HG02759 (cell line): ENCODE results near the gene FBXW7.

ENCODE experiments used
- ATAC-seq: cut with Tn5 transposase; IDR thresholded peaks from one replicate; pipeline ENCODE4 v1.9.1; 2021; ENCODE audit warnings: mild to moderate bottlenecking, moderate library complexity; ENCODE audit not compliant: unreplicated experiment

The FBXW7 gene

DNA sequence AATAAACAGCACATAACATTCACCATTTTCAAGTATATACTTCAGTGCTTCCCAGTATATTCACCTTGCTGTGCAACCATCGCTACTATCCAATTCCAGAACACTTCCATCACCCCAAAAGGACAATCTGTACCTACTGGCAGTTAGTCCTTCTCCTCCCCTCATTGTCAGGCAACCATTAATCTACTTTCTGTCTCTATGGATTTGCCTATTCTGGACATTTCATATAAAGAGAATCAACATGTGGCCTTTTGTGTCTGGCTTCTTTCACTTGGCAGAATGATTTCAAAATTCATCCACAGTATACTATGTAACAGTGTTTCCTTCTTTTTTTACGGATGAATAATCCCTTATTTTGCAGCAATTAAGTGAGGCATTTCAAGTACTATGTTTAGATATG, 189.4 kb downstream of the FBXW7 start:
- ATAC-seq = no peak

DNA sequence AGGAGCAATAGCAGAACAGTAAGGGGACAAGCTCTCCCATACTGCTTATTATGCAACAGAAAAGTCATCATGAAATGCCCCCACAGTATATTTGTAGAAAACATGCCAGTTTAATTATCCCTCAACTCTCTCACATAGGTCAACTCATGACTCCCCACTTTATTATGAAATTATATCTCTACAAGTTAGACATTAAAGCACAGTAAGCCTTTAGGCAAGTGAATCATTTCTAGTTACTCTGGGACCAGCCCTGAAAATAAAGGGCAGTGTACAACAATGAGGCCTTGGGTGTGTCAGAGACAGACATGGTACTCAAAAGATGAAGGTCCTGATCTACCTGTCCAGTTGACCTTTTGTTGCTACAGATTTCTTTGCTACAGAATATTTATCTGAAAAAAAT, 191.9 kb downstream of the FBXW7 start:
- no peak for ATAC-seq

DNA sequence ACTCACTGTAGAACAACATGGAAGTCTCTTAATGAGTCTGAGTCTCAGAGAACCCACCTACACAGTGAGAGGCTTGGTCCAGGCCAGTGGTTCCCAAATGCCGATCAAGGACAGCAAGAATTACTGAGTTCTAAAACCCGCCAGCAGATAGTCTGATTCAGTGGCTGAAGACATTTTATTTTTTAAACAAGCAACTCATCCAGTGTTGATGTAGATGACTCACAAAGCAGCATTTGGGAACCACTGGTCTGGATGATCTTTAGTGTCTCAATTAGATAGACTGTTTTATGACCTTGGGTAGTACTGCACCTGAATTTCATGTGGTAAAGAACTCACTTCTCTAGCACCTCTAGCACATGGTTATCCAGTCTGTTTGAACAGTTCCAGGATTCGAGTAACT, 193.6 kb downstream of the FBXW7 start:
- no peak for ATAC-seq

DNA sequence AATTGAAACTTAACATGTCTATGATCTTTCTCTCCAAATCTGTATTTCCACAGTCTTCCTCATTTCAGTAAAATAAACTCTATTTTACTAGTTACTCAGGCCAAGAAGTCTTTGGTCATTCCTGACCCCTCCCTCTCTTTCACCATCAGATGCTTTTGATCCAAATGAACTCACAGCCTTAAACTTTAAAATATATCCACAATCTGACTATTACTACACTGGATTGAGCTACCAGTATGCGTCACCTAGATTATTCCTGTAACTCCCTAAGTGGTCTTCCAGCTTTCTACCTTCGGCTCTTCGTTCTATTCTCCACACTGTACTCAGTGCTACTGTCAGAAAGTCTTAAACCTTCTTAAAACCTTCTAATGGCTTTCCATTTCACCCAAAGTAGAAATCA, 195.1 kb downstream of the FBXW7 start:
- no peak for ATAC-seq

DNA sequence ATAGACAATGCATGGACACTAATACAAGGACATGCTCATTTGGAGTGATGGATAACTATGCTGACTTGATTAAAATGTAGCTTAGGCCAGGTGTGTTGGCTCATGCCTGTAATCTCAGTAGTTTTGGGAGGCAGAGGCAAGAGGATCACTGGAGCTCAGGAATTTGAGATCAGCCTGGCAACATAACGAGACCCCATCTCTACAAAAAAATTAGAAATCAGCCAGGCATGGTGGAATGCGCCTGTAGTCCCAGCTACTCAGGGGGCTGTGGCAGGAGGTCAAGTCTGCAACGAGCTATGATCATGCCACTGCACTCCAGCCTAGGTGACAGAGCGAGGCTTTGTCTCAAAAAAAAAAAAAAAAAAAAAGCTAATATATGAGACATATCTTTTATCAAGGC, 196.3 kb downstream of the FBXW7 start:
- no peak for ATAC-seq

DNA sequence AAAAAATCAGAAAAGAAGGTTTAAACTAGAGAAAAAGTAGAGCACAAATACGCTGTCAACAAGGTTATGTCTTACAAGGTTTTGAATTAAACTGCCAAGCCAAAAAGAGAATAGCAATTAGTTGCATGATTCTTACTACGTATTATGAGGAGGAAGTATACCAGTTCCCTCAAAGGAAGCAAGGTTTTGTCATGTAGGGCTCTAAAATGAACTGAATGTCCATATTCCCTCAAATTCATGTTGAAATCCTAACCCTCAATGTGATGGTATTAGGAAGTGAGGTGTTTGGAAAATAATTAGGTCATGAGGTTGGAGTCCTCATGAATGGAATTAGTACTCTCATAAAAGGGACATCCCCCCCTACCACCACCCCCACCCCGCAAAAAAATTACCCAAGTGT, 201.0 kb downstream of the FBXW7 start:
- no peak for ATAC-seq

DNA sequence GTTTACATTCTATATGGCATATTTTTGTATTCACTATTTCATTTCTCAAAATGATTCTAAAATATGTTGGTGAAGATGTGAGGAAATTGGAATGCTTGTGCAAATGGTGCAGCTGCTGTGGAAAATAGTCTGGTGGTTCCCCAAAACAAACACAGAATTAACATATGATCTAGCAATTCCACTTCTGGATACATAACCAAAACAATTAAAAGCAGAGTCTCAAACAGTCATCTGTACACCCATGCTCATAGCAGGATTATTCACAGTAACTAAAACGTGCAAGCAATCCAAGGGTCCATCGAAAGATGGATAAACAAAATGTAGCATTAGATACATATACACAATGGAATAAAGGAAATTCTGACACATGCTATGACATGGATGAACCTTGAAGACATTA, 204.8 kb downstream of the FBXW7 start:
- ATAC-seq = no peak

DNA sequence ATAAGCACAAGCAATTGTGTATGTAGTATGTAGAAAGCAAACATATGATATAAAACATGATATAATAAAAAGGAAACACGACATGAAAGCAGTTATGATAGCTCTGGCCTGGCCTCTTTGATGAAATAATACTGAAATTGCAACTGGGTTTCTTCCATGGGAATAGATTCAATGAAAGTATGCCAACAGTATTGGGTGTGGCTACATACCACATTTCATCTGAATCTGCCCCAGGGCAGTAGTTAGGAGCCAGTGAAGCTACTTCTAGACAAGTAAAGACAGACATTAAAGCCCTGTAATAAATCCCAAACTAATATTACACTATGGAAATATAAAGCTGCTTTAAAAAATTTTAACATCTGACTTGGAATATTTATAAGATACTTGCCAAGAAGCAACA, 207.3 kb downstream of the FBXW7 start:
- no peak for ATAC-seq

DNA sequence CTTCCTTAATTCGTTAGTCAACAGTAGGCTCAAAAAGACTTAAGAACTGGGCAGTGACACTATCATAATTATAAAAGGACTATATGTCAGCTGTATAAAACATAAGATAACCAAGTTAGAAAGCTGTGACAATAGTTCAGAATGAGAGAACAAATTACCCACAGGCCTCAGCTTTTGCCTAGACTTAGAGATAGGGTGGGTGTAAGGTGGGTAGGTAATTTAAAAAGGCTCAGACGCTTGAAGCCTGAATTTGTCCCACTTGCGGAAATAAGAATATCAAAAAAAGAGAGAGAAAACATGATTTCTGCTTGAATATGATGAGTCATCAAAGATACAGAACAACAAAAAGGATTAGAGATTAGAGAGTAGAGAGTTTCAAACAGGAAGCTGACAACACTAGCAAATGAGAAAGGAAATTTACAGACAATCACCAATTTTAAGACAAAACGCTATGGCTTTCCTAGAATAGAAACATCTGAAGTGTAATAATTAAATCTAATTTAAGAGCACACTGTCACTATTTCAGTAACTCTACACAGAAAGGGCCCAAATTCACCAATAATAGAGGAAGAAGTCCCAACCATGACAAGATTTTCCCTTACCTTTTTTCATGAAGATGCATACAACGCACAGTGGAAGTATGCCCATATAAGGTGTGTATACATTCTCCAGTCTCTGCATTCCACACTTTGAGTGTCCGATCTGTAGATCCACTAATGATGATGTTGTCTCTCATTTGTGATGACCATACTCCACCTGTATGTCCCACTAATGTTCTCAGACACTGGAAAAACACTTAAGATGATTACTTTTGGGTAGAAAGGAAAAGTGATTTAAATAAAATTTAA, 208.1 kb downstream of the FBXW7 start:
- ATAC-seq = no peak

DNA sequence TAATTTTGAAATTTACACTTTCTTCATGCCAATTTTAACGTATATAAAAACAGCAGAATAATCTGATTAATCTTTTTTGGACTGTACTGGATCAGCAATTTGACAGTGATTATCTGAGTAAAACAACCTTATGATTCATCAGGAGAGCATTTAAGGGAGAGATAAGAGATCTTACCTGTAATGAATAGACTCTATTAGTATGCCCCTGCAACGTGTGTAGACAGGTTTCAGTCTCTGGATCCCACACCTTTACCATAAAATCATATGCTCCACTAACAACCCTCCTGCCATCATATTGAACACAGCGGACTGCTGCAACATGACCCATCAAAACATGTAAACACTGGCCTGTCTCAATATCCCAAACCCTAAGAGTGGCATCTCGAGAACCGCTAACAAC, 210.1 kb downstream of the FBXW7 start:
- ATAC-seq = no peak

DNA sequence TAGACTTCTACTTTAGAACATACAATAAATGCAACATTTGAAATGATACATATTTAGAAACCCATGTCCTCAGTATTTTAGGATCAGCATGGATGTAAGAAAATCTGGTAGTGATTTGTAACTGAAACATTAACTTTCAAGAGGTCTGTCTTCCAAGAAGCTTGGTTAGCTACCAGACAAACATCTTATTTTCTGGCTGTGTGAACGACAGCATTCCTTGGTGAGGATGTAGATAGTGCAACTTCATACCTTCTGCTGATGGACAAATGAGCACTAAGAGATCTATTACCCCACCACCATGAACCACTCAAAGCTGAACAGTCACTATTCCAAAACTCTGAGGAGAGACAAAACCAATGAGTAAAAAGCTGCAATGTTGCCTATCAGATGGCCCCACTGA, 212.7 kb downstream of the FBXW7 start:
- no peak for ATAC-seq

DNA sequence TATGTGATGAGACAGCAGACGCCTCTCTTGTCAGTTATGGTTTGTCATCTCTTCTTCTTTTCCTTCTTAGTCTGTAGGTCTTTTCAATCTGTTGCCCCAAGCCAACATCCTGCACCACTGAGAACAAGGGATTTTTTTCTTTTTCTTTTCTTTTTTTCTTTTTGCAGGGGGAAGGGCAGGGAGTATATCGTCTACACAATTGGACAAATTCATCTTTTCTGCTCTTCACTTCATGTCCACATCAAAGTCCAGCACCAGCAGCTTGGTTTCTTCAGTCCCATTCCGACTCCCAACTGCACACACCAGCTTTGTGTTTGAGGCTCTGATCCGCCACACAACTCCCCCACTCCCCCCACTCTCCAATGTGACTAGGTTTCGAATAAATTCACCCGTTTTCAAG, 213.2 kb downstream of the FBXW7 start:
- no peak for ATAC-seq

DNA sequence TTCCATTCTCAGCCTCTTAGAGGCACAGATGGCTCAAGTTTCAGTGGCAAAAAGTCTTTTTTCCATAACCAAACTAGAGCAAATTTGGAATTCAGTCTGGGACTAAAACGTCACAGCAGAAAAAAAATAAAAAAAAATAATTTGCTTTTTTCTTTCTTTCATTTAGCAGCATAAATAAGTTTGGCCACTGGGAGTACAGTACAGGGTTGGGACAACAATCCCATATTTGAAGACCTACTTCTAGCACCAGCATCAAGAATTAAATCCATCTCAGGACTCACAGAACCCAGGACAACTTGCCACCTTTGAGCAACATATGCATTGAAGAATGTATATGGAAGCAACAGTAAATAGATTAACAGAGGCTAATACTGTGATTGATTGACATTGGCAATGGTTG, 214.0 kb downstream of the FBXW7 start:
- ATAC-seq = no peak

DNA sequence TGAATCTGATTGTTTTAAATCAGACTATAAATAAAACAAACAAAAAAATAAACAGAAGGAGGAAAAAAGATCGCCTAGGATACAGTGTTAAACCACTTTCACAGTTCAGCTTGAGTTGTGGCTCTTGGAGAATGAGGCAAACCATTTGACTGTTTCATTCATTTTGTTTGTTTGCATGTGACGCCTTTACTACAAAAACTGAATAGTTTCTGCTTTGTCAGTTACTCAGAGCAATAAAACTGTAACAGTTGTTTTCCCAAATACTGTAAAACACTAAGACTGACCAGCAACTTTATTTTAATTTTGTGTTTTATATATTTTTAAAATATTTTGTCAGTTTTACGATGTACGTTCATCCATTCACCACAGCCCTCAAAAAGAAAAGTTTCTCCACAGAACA, 214.5 kb downstream of the FBXW7 start:
- ATAC-seq = no peak

DNA sequence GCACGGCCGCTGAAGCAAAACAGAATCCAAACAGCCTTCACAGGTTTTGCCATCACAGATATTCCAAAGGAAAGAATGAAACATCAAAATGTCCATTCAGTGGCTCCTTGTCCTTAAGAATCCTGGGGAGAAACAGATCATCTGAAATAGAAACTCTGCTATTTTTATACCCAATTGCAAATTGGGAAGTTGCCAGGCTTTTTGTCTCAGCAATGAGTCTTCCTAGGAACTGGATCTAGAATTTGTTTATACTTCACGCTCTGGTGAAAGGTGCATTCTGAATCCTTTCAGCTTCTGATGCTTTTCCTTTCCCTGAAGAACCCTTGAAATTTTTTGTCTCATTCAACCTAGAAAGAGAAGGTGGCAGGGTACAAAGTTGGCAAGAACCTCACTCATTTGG, 218.9 kb downstream of the FBXW7 start:
- ATAC-seq = no peak

DNA sequence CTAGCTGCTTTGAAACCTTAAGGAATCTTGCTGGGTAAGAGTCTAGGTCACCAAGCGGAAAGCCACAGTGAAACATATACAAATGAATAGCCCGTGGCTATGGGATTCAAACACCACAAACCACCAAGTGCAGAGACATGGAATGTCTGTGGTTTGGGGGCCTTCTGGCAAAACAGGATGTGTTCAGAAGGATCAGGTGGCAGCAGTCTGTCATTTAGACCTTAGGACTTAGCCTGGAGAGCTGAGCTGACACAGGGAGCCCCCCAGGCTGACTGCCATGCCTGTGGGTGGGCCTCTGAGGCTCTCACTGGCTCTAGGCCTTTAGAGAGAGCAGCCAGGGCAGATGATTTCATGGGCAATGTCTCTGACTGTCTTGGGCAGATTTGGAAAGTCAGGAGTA, 225.6 kb downstream of the FBXW7 start:
- no peak for ATAC-seq

DNA sequence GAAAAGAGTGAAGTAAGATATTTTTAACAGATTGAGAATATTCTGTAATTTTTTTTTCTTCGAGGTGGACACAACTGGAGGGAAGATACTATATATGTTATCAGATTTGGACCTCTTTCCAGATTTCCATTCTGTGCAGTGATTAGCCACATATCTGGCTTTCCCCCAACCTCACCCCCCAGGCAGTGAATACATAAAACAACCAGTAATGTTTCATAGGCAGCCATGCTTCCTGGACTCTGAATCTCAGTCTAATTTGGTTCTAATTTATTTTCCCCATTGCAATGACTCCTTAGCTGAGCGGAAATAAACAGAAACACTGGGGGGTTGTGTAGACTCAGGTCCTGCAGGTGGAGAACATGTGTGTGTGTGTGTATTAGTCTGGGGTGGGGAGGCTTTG, 226.5 kb downstream of the FBXW7 start:
- no peak for ATAC-seq

DNA sequence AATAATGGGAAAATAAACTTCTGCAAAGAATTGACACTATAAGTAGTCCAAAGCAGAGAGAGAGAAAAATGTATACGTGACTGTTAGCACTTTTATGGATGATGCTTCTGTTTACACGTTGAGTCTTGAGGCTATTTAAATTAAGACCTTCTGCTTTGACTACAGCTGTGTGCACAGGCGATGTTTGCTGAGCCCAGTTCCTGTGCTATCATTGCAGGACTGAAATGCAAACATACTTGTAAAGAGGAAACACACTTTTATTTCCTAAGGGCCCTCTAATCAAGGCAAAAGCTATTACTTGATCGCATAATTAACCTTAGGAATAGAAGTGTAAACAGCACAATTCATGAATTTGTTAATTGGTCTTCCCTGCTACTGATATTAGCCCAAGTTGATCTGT, 226.9 kb downstream of the FBXW7 start:
- no peak for ATAC-seq

DNA sequence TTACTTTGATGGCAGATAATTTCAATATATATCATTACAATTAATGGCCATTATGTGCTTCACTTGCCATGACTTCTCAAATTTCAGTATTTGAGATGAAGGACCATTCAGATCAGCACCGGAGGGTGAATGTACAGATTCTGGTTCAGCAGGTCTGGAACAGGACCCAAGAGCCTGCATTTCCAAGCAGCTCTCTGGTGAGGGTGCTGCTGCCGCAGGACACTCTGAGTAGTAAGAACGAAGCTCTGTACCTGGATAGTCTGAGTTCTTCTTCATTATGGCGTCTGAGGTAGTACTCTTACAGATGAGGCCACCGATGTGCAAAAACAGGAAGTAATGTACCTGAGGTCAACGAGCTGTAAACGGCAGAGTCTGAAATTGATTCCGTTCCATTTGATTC, 228.2 kb downstream of the FBXW7 start:
- ATAC-seq = no peak

DNA sequence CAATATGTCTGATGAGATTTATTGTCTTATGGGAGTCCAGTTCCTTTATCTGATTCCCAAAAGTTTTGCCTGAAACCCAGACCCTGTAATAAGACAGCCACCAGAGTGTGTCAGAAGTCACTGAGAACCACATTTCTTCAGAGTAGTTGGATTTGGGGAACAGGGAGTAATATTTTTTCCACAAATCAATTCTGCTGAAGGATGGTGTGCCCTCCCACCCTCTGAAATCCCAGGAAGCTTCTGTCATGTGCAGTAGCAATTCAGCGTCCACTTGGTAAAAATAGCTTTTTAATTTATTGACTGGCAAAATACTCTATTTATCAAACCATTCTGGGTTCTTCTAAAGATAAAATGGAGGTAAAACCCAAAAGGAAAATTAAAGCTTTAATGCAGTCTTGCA, 229.4 kb downstream of the FBXW7 start:
- no peak for ATAC-seq

DNA sequence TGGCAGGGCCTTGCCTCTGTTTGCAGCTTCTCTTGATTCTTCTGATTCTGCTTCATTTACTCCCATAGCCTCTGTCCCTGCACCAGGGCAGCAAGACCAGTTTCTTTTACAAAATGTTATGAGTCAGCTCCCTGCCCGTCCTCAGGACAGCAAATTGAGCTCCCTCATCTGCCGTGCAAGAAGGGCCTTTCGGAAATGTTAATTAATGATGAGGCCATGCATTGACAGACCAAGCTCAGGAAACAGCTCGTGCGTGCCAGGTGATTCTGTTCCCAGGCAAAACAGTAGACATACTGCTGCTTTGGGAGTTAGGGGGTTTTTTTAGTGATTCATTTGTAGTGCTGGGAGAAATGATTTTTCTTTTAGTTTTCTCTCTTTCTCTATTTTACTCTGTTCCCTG, 231.7 kb downstream of the FBXW7 start:
- peak; percentile 95 for ATAC-seq

DNA sequence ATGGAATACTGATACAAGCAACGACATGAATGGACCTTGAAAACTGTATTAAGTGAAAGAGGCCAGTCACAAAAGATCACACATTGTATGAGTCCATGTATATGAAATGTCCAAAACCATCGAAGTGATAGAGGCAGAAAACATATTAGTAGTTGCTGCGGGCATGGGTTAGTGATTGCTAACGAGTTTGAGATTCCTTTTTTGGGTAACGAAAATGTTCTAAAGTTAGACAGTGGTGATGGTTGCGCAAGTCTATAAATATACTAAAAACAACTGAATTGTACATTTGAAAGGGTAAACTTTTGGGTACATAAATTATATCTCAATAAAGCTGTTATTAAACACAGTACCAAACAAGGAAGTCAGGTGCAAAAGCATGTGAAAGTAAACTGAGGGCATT, 234.5 kb downstream of the FBXW7 start:
- ATAC-seq = no peak

DNA sequence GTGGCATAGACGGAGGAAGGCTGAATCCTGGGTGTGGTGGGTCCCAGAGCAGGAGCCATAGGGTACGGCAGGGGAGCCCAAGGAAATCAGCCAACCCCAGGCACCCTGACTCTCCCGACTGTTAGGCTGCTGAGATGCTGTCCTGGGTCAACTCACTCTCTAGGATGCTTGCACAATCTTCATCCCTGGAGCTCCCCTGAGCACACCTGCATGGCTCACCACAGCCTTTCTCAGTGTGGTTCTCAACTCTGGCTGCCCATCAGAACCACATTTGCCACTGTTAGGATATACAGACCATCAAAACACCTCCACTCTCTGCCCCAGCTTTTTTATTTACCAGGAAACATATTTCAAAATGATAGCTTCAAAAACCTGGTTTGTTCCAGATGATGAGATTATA, 236.3 kb downstream of the FBXW7 start:
- no peak for ATAC-seq
